HG03135 (cell line): Measurements from ENCODE around the gene GHITM.
A peak's percentile ranks its signal among the peaks of the same experiment; 100 is the strongest.
"Not testable (repeated sequence)": the region's sequence is repeated elsewhere in the genome, so short reads cannot be mapped to it uniquely, and the experiment has no call there.

Experiments used
- ATAC-seq: cut with Tn5 transposase; IDR thresholded peaks from one replicate; pipeline ENCODE4 v1.9.1; 2021; ENCODE audit warnings: mild to moderate bottlenecking, moderate library complexity; ENCODE audit not compliant: unreplicated experiment

GHITM gene

GRCh38 chr10:84139126-84140035 is at the start of gene GHITM:
Gene GHITM (plus strand): TSS chr10:84139509. CDS start chr10:84141501, 1,992 bp downstream.
- ATAC-seq = peak; percentile 99

GRCh38 chr10:84095811-84096497 is 43.4 kb upstream of the GHITM start:
- ATAC-seq = no peak

- no peak for ATAC-seq
These were observed 41.4 kb upstream of the GHITM start for GRCh38 chr10:84097787-84098353.

- no peak for ATAC-seq
These were observed 40.6 kb upstream of the GHITM start for GRCh38 chr10:84098667-84099066.

- ATAC-seq = no peak
These were observed 38.3 kb upstream of the GHITM start for GRCh38 chr10:84101042-84101441.

- no peak for ATAC-seq
These were observed 30.5 kb upstream of the GHITM start for GRCh38 chr10:84108797-84109196.

- not testable (repeated sequence) for ATAC-seq
These were observed 29.5 kb upstream of the GHITM start for GRCh38 chr10:84109772-84110171.

- not testable (repeated sequence) for ATAC-seq
These were observed 25.8 kb upstream of the GHITM start for GRCh38 chr10:84113468-84113867.

- ATAC-seq = no peak
These were observed 25.1 kb upstream of the GHITM start for GRCh38 chr10:84114088-84114667.

GRCh38 chr10:84117204-84117603 is 22.1 kb upstream of the GHITM start:
- ATAC-seq = not testable (repeated sequence)

GRCh38 chr10:84117686-84118394 is 21.5 kb upstream of the GHITM start:
- no peak for ATAC-seq

- no peak for ATAC-seq
These were observed 20.8 kb upstream of the GHITM start for GRCh38 chr10:84118395-84119006.

- no peak for ATAC-seq
These were observed 15.9 kb upstream of the GHITM start for GRCh38 chr10:84123362-84123761.

- not testable (repeated sequence) for ATAC-seq
These were observed 13.2 kb upstream of the GHITM start for GRCh38 chr10:84125910-84126784.

- ATAC-seq = no peak
These were observed 12.5 kb upstream of the GHITM start for GRCh38 chr10:84126785-84127167.

GRCh38 chr10:84135836-84136235 is 3.5 kb upstream of the GHITM start:
- no peak for ATAC-seq

GRCh38 chr10:84137811-84138210 is 1.5 kb upstream of the GHITM start:
- ATAC-seq = no peak

GRCh38 chr10:84138478-84139125 is 707 bp upstream of the GHITM start:
- no peak for ATAC-seq

- ATAC-seq = no peak
These were observed 699 bp downstream of the GHITM start for GRCh38 chr10:84140036-84140379.
